Measurements from ENCODE around the gene ALOX5.
A peak's percentile ranks its signal among the peaks of the same experiment; 100 is the strongest.
"Not testable (repeated sequence)": the region's sequence is repeated elsewhere in the genome, so short reads cannot be mapped to it uniquely, and the experiment has no call there.

ALOX5 gene

GRCh38 chr10:45470098-45471012 is 96.3 kb downstream of the ALOX5 start:
- peak in 1 of 2 donors; percentile 69 for DNase-seq

DNA sequence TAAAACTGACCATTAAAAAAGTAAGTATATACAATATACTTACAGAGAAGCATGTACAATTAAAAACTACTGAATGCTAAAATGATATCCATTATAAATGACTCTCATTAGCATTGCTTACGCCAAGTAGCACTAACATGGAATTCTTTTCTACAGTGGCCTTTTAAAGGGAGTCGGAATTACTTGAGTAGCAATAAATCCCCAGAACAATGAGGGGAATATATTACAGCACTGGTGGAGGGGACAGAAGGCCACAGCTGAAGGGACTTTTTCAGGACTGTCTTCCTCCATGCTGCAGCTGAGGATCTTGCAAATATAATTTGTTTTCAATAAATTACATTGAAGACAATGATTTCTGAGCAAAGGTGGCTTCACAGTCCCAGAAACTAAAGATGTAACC is 97.0 kb downstream of the ALOX5 start:
- no peak for DNase-seq

GRCh38 chr10:45471531-45472310 is 97.7 kb downstream of the ALOX5 start:
- no peak for DNase-seq

- no peak for DNase-seq
Observed at GRCh38 chr10:45473126-45473525, 99.1 kb downstream of the ALOX5 start.

DNA sequence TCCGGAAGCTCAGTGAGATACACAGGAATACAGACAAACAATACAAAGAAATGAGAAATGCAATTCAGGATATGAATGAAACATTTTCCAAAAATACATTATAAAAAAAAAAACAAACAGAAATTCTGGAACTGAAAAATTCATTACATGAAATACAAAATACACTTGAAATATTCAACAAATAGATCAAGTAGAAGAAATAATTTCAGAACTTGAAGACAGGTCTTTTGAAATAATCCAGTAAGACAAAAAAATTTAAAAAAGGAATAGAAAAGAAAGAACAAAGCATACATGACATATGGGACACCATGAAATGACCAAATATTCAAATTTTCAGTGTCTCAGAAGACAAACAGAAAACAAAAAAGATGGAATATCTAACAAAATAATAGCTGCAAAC is 102.5 kb downstream of the ALOX5 start:
- DNase-seq = no peak

DNA sequence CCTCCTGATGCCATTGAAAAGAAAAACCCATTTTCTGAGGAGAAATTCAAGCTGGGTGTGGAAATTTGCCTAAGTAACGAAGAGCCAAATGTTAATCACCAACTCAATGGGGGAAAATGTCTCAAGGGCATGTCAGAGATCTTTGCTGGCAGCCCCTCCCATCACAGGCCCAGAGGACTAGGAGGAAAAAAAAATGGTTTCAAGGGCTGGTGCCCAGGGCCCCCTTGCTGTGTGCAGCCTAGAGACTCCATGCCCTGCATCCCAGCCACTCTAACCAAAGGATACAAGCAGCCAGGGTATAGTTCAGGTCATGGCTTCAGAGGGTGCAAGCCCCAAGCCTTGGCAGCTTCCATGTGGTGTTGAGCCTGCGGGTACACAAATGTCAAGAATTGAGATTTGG is 106.3 kb downstream of the ALOX5 start:
- DNase-seq = no peak

GRCh38 chr10:45481100-45481499 is 107.1 kb downstream of the ALOX5 start:
- not testable (repeated sequence) for DNase-seq

GRCh38 chr10:45483002-45483401 is 109.0 kb downstream of the ALOX5 start:
- no peak for DNase-seq

DNA sequence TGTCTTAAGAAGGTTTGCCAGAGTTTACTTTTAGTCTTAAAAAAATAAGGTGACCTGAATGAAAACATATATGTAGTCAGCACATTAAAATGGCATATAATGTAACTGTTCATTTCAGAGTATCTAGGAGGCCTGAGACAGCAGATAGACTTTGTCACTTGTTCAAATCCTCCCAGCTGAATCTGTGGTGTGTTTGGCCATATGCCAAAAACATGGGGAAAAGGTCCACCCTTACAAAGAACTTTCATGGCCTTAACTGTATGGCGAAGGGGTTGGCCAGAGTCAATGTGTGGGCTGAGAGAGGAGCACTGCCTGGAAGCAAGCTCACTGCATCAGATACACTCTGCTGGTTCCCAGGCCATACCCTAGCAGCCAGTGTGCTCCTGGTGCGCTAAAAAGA is 113.7 kb downstream of the ALOX5 start:
- no peak for DNase-seq

- no peak for DNase-seq
Observed at GRCh38 chr10:45488365-45488764, 114.3 kb downstream of the ALOX5 start.

DNA sequence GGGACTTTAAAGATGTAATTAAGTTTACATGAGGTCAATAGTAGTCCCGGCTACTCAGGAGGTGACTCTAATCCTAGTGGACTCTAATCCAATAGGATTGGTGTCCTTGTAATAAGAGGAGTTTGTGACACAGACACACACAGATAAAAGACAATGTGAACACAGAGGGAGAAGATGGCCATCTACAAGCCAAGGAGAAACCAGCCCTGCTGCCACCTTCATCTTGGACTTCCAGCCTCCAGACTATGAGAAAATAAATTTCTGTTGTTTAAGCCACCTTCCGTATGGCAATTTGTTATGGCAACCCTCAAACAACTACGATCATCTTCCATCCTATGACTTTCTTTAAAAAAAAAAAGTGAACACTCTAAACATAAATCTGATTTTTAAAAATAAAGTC is 116.3 kb downstream of the ALOX5 start:
- DNase-seq = no peak

DNA sequence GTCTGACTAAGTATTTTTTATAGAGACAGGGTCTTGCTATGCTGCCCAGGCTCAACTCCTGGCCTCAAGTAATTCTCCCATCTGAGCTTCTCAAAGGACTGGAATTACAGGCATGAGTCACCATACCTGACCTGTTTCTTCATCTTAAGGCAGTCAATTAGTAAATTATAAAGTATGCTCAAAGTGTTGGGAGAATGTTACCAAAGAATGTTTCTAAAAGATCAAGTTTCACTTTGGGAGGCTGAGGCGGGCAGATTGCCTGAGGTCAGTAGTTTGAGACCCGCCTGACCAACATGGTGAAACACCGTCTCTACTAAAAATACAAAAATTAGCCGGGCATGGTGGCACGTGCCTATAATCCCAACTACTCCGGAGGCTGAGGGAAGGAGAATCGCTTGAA is 117.0 kb downstream of the ALOX5 start:
- DNase-seq = no peak

Measured in bone marrow (tissue), 2 donors.